Coronary artery (tissue), 2 donors: ENCODE data around the gene BAG3.

Experiments used
- DNase-seq: peaks from one replicate; pipeline ENCODE4 v3.0.0-alpha.2; 2017; ENCODE audit warnings: low spot score
- H3K27ac ChIP-seq, 2 donors: fragments of 200-600 bp; sonication (generic); one replicate each; pipeline ENCODE4 v1.5.1; 2016 to 2019
- H3K4me3 ChIP-seq: fragments of 200-600 bp; sonication (generic); 2 replicates; pipeline ENCODE4 v1.5.1; 2016; ENCODE audit warnings: mild to moderate bottlenecking, moderate library complexity
- TF ChIP-seq, protein P1 (sequence below): fragments of 200-600 bp; sonication (generic); IDR thresholded peaks from one replicate; pipeline ENCODE4 v1.5.1; 2019; ENCODE audit warnings: antibody characterized with exemption

BAG3 gene

DNA sequence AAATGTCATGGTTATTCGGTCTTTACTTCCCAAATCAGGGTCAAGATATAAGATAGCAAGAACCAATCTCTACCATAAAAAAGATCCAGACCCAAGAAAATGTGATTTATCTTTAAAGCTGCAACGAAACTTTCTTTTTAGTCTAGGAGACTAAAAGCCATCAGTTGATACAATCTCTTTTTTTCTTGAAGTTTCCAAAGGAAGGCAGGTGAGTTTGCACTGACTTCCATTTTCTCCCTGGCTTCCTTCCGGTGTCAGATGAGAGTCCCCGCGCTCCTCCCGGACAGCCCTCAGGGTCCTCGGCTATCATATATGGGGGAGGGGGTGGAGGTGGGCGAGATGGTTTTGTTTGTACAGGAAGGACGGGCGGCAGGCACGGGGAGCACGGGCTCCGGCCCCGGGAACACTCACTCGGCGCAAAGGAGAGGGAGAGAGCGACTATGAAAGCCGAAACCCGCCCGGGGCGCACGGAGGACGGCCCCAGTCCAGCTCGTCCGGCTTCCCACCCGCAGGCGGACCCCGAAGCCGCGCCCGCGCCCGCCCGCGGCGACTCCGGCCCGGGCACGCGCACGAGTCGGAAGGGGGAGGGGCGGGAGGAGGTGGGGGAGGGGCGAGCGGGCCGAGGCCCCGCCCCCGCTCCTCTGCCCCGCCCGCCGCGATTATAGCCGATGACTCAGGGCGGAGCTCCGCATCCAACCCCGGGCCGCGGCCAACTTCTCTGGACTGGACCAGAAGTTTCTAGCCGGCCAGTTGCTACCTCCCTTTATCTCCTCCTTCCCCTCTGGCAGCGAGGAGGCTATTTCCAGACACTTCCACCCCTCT, at the start of gene BAG3:
TSS of gene BAG3 (plus strand) at position 689 of the 822 bp plus-strand sequence. CDS start 296 bp downstream, outside the sequence.
- peak within 1 kb of the TSS; percentile 94 for H3K4me3 ChIP-seq
- peak; percentile 97 for DNase-seq
- TF ChIP-seq, protein P1, sequence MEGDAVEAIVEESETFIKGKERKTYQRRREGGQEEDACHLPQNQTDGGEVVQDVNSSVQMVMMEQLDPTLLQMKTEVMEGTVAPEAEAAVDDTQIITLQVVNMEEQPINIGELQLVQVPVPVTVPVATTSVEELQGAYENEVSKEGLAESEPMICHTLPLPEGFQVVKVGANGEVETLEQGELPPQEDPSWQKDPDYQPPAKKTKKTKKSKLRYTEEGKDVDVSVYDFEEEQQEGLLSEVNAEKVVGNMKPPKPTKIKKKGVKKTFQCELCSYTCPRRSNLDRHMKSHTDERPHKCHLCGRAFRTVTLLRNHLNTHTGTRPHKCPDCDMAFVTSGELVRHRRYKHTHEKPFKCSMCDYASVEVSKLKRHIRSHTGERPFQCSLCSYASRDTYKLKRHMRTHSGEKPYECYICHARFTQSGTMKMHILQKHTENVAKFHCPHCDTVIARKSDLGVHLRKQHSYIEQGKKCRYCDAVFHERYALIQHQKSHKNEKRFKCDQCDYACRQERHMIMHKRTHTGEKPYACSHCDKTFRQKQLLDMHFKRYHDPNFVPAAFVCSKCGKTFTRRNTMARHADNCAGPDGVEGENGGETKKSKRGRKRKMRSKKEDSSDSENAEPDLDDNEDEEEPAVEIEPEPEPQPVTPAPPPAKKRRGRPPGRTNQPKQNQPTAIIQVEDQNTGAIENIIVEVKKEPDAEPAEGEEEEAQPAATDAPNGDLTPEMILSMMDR, result no peak
- H3K27ac ChIP-seq, result peak within 1 kb of the TSS; percentile 98 to 99

DNA sequence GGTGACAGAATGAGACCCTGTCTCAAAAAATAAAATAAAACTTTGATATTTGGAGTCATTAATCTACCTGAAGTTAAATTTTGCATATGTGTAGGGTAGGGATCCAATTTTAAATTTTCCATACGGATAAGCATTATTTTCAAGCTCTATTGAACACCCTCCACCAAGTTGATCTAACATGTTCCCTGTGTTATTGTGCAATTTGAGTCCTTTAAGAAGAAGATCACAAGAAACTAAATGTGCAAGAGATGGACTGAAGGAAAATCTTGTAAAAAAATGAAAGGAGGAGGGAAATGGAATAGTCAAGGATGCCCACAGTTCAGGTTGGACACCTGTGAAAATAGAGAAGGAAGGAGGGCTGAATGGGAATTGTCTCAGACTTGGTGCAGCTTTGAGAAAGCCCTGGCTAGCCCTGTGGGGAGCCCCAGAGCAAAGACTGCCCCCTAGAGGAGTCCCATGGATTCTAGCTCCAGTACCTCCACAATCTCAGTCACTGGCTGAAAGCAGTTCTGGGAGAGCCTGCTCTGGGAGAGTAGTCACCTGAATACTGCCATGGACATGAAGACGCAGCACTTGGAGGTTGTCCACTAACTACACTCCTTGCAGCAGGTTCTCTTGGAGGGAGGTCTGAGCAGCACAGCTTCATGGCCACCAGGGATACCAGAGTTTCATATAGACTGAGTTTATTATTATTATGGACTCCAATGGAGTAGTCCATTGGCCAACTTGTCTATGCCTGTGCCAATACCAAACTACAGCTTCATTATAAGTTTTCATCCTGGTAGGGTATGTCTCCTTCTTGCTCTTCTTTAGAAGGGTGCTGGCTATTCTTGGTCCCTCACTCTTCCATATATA, 48.7 kb upstream of the BAG3 start:
- Histone ChIP-seq H3K27ac (no peak overlapping the region), H3K4me3 (no peak overlapping the region)
- no peak for DNase-seq
- TF ChIP-seq, protein P1, result no peak

DNA sequence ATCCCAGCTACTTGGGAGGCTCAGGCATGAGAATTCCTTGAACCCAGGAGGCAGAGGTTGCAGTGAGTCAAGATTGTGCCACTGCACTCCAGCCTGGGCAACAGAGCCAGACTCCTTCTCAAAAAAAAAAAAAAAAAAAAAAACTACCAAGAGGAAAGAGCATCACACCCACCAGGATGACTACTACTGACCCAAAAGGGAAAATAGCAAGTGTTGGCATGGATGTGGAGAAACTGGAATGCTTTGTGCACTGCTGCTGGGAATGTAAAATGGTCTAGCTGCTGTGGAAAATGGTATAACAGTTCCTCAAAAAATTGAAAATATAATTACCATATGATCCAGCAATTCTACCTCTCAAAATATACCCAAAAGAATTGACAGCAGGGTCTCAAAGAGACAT, 46.7 kb upstream of the BAG3 start:
- TF ChIP-seq, protein P1, result no peak
- H3K4me3 ChIP-seq, result no peak overlapping the region
- H3K27ac ChIP-seq, result no peak overlapping the region
- DNase-seq, result no peak

DNA sequence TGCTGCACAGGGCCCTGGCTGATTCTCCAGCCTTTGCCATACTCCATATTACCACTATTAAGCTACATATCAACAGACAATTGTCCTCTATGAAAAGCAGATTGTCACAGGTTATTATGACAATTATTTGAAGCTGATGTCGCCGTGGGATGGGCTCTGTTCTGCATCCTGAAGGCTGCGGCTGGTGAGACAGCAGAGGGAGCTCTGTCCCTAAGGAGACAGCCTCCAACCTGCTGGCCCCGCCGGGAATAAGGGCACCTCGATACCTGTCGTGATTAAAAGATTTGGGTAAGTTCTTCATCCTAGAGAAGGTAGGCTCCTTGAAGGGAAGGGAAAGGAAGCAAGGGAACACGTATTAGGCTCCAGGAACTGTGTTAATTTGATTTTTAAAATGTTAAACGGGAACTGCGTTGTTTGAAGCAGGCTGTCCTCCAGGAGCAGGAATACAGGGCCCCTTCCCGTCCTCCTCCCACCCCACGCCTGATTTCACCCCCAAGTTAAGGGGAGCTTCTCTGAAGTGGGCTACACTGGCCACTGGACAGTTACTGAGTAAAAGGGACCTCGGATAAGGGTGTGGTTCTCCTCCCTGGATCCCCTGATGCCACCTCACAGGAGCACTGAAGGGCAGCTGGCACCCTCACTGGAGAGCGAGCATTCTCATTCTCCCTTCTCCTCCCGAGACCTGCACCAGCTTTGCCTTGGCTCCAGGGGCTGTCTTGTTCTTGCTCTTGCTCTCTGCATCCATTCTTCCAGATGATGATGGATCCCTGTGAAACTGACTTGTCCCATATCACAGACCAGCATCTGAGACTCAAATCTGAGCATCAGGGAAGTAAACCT, 42.6 kb upstream of the BAG3 start:
- no peak for DNase-seq
- peak overlapping the region; percentile 47 for H3K4me3 ChIP-seq
- H3K27ac ChIP-seq, result no peak overlapping the region
- TF ChIP-seq, protein P1, result peak; percentile 45

DNA sequence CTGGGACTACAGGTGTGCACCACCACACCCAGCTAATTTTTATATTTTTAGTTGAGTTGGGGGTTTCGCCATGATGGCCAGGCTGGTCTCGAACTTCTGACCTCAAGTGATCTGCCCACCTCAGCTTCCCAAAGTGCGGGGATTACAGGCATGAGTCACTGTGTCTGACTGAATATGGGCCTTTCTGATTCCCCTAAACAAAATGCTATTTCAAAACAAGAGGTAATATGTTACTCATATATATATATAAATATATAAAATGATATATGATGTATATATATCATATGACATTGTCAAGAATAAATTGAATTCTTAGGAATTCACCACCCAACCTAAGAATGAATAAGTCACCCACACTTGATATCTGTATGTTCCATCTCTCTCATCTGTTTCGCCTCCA, 41.7 kb upstream of the BAG3 start:
- no peak for DNase-seq
- TF ChIP-seq, protein P1, result no peak
- Histone ChIP-seq H3K27ac (no peak overlapping the region), H3K4me3 (no peak overlapping the region)

DNA sequence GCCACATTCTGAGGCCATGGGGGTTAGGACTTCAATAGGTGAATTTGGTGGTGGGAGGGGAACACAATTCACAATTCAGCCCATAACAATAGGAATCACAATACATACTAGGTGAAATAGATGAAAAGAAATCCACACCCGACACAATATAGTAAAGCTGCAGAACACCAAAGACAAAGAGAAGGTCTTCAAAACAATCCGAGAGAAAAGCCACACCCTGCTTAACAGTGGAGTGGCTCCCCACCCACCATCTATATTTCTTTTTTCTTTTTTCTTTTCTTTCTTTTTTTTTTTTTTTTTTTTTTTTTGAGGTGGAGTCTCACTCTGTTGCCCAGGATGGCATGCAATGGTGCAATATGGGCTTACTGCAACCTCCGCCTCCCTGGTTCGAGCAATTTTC, 39.7 kb upstream of the BAG3 start:
- TF ChIP-seq, protein P1, result no peak
- DNase-seq, result no peak

More for the DNA sequence above, 39.7 kb upstream of the BAG3 start:
- Histone ChIP-seq H3K27ac (no peak overlapping the region), H3K4me3 (no peak overlapping the region)
